Right lobe of liver (tissue), 6 donors: ENCODE measurements around the gene BANP. TPM values are rescaled to one million over a fixed set of nuclear protein-coding genes. Genes with fewer than 3 reads are reported as not detected.
"Not testable (repeated sequence)": the region's sequence is repeated elsewhere in the genome, so short reads cannot be mapped to it uniquely, and the experiment has no call there.

ENCODE experiments used
- ATAC-seq, 4 donors: fragments of 200-7000 bp; cut with Tn5 transposase; one replicate each; pipeline ENCODE4 v1.9.1; 2020; ENCODE audit warnings: mild to moderate bottlenecking in 4 of 4, moderate library complexity in 4 of 4
- DNase-seq, 3 donors: peaks; one replicate each; pipeline ENCODE4 v3.0.0-alpha.2; 2020
- H3K27ac ChIP-seq, 3 donors: fragments of 200-600 bp; one replicate each; pipeline ENCODE4 v1.8.0; 2022
- H3K27me3 ChIP-seq, 2 donors: fragments of 200-600 bp; one replicate each; pipeline ENCODE4 v1.8.0; 2022
- H3K36me3 ChIP-seq, 4 donors: fragments of 200-600 bp; sonication (generic) in 1 of 4; one replicate each; pipeline versions ENCODE4 v1.5.1 to v1.8.0; 2017 to 2022; ENCODE audit warnings: control low read depth in 1 of 4
- H3K4me1 ChIP-seq, 4 donors: fragments of 200-600 bp; sonication (generic) in 1 of 4; one replicate each; pipeline versions ENCODE4 v1.5.1 to v1.8.0; 2017 to 2022; ENCODE audit warnings: control low read depth in 1 of 4
- H3K4me3 ChIP-seq, 3 donors: fragments of 200-600 bp; one replicate each; pipeline ENCODE4 v1.8.0; 2022
- H3K9me3 ChIP-seq, 4 donors: fragments of 200-600 bp; sonication (generic) in 1 of 4; one replicate each; pipeline versions ENCODE4 v1.5.1 to v1.8.0; 2017 to 2022; ENCODE audit warnings: control low read depth in 1 of 4
- CTCF ChIP-seq, 4 donors: fragments of 200-600 bp in 3 of 4; fragments of 450-650 bp in 1 of 4; IDR thresholded peaks; one replicate each; pipeline versions ENCODE4 v1.5.1 to v1.8.0; 2016 to 2022; ENCODE audit warnings: antibody characterized with exemption in 4 of 4, mild to moderate bottlenecking in 2 of 4
- POLR2A ChIP-seq: fragments of 450-650 bp; IDR thresholded peaks from one replicate; pipeline ENCODE4 v1.6.1; 2017; ENCODE audit warnings: antibody characterized with exemption, mild to moderate bottlenecking
- WGBS: methylation state at CpG from one replicate; pipeline ENCODE4 v1.1.6; 2018; ENCODE audit warnings: low coverage, low lambda C conversion rate; ENCODE audit not compliant: insufficient coverage; ENCODE audit errors: missing lambda C conversion rate; 5-methylcytosine and 5-hydroxymethylcytosine counted together
- intact Hi-C, 2 donors: fragments of 100-400 bp; cut with DNase I; formaldehyde crosslinking; loops; one replicate each; pipeline versions ENCODE4 v1.11.2 to v1.14.1; 2022
- total RNA-seq, 6 experiments: library from RNA; depleted of rRNA in 2 of 6; stranded (reverse); fragments of >200 nt in 2 of 6; fragmentation: NEBNext Ultra II Directional in 3 of 6; extraction: Animal tissue kit (Norgen Biotek cat#: 25700) in 3 of 6; gene quantifications; one replicate each; pipeline versions ENCODE4 v1.1.0 to v1.2.4, GENCODE V29; 2016 to 2023
- donor health status: DM: no; HTN: yes; CAD: no.
- donor health status: DM: no; HTN: no; CAD: no.
- donor health status: DM: no; HTN: no; CAD: no.
- donor health status: DM: no; HTN: yes; CAD: no.
- donor health status: DM: no; HTN: yes; CAD: no.

Gene BANP
- total RNA-seq, 6 experiments from 2014 or later, result 11.2 to 20.7 (median 18.8) TPM

GRCh38 chr16:88039591-88039990, 88.4 kb downstream of the BANP start:
- Histone ChIP-seq H3K4me1 (no peaks in the 10 kb centered on the region), H3K9me3 (no peaks in the 10 kb centered on the region), H3K4me3 (no peak overlapping the region), H3K27ac (no peak overlapping the region), H3K27me3 (no peaks in the 10 kb centered on the region), H3K36me3 (peaks cover 0 to 25% (median 6%) of the 10 kb centered on the region in 4 donors)
- intact Hi-C loops, result no loop called here
- DNase-seq (no peak), ATAC-seq (no peak)
- TF ChIP-seq POLR2A (no peak), CTCF (IDR thresholded peaks at IDR 0.05) (no peak)
- 92% methylated on average over 9 of the region's 11 CpGs for WGBS

GRCh38 chr16:88040196-88040876, 89.1 kb downstream of the BANP start:
- H3K27ac ChIP-seq, H3K9me3 ChIP-seq, H3K4me3 ChIP-seq, H3K4me1 ChIP-seq, H3K27me3 ChIP-seq, intact Hi-C loops, DNase-seq, ATAC-seq: not testable (repeated sequence)
- 72% methylated on average over 7 of the region's 28 CpGs for WGBS
- H3K36me3 ChIP-seq, result peaks cover 0 to 20% (median 5%) of the 10 kb centered on the region in 4 donors

DNA sequence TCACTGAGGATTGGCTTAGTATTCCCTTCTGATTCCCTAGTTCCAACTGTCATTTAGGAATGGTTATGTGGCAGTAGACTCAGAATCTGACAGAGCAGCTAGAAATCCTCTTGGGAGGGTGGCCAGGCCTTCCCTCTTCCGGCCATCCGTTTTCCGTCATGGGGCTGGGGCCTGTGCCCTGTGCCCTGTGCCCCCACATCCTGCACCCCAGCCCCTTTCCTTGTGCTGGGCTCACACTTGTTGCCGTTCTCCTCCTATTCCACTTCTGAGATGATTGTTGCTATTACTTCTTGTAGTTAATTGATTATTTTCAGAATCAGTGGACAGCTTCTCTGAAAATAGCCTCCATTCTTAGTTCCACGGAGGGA, 89.6 kb downstream of the BANP start:
- H3K4me3 ChIP-seq, H3K4me1 ChIP-seq, intact Hi-C loops, H3K27ac ChIP-seq, ATAC-seq, H3K9me3 ChIP-seq, DNase-seq, H3K27me3 ChIP-seq: not testable (repeated sequence)
- WGBS, result 83% methylated on average over 5 of the region's 5 CpGs
- H3K36me3 ChIP-seq, result peaks cover 0 to 15% (median 2%) of the 10 kb centered on the region in 4 donors

DNA sequence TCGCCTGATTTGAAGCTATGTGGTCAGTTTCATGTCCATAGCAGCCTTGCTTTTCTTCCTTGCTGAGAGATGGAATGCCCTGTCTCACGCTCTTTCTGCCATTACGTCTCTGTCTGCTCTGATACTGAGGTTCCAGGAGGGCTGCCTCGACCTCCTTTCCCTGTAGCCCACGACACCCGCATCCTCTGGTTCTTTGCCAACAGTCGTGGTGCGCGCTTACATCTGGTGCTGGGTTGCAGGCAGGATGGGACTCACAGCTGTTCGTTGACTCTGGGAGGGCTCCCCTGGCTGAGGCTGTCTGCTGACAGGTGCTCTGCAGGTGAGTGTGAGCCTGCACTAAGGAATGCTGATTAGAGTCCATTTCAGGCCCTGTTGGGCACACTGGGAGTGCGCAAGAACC, 90.3 kb downstream of the BANP start:
- DNase-seq, intact Hi-C loops, H3K27me3 ChIP-seq, H3K27ac ChIP-seq, ATAC-seq, H3K9me3 ChIP-seq, H3K4me1 ChIP-seq, H3K4me3 ChIP-seq: not testable (repeated sequence)
- WGBS, result 100% methylated on average over 1 of the region's 11 CpGs
- peaks cover 0 to 11% (median 2%) of the 10 kb centered on the region in 4 donors for H3K36me3 ChIP-seq

DNA sequence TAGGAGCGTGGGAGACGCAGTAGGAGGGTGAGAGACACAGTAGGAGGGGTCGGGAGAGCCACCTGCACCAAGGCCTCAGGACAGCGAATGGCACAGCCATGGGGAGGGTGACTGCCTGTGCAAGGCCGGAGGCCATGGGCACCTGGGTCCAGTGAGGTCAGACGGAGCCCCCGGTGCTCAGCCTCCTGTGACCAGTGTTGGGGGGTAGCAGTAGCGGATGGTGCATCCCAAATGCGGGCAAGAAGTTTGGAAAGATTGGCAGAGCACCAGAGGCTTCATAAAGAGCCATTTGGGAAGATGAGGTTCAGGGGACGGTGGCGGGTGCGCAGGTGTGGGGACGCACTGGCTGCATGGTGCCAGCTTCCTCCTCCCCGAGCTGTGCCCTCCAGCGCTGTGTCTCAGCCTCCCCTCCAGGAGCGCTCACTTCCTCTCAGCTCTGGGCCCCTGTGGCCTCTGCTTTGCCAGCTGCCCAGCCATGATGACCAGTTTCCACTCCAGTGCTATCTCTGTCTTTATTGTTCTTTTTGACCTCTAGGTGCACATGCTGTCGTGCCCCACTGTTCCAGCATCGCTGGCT, 90.8 kb downstream of the BANP start:
- H3K9me3 ChIP-seq, H3K27ac ChIP-seq, H3K27me3 ChIP-seq, intact Hi-C loops, H3K4me3 ChIP-seq, H3K4me1 ChIP-seq: not testable (repeated sequence)
- ATAC-seq, result peak in 2 of 4 donors; percentile 28 to 35
- peaks cover 0 to 10% (median 2%) of the 10 kb centered on the region in 4 donors for H3K36me3 ChIP-seq
- 90% methylated on average over 7 of the region's 18 CpGs for WGBS
- DNase-seq, result peak in 1 of 3 donors; percentile 44

DNA sequence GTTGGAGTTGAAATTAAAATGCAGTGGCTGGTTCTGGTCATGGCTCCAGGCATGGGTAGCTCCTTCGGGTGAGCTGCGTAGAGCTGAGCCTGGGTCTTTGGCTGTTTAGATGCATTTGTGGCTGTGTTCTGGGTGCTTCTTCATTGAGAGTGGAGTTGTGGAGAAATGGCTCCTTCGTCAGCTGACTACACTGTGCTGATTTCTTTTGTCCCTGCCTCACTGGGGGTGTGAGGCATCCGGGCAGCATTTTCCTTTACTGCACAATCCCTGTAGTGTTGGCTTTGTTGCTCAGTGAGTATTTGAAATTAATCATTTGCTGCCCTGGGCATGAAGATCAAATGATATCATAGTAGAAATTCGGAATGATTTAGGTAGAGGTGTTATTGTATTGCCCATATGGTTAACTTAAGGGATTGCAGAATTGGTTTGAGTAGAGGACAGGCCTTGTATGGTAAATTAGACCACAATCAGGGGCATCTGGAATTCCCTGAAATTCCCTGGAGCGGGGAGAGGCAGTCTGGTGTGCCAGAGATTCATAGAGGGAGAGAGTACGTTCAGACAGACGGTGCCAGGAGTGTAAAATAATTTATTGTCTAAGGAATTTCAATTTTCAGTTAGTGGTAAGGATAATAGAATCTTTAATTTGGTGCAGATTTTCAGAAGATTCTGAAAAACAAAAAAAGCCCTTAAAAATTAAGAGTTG, 92.1 kb downstream of the BANP start:
- ATAC-seq, DNase-seq, intact Hi-C loops, H3K27me3 ChIP-seq, H3K27ac ChIP-seq, H3K4me1 ChIP-seq, H3K4me3 ChIP-seq, H3K9me3 ChIP-seq: not testable (repeated sequence)
- WGBS, result 80% methylated on average over 4 of the region's 8 CpGs
- H3K36me3 ChIP-seq, result peaks cover 0 to 13% (median 2%) of the 10 kb centered on the region in 4 donors

DNA sequence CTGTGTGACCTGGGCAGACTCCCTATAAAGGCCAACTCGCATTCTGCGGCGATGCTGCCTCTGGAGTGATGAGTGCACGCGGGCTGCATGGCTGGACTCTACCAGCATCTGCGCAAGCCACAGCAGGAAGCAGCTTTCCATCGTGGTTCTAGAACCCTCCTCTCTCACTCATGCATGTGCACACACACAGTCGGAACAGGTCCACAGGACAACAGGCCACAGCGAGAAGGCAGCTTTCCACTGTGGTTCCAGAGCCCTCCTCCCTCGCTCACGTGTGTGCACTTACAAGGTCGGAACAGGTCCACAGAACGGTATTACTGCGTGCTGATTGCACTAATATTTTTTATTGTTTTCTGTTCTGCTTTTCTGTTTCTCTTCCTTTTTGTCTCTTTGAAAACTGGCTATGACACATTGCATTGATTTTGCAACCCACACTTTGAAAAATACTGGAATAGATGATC, 92.9 kb downstream of the BANP start:
- DNase-seq, result peak in 1 of 3 donors; percentile 38
- peak in 3 of 4 donors; percentile 24 to 43 (median 39) for ATAC-seq
- H3K4me3 ChIP-seq, intact Hi-C loops, H3K9me3 ChIP-seq, H3K4me1 ChIP-seq, H3K27ac ChIP-seq, H3K27me3 ChIP-seq: not testable (repeated sequence)
- WGBS, result 77% methylated on average over 5 of the region's 14 CpGs
- peaks cover 0 to 13% (median 0%) of the 10 kb centered on the region in 4 donors for H3K36me3 ChIP-seq

DNA sequence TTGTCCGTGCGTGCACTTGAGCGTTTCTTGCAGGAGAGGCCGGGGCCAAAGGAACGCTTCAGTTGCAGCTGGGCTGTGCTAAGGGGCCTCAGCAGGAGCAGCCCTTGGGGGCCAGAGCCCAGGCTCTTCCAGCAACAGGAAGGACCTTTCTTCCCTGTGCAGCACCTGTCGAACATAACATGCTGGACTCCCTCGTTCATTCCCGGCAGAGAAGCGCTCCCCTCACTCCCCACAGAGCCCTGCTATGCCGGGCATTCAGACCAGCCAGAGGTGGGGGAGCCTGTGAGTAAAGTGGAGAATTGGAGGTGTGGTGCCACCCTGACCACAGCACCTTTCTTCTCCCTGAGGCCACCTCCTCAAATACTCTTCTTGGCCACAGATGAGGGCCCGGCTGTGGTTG, 94.1 kb downstream of the BANP start:
- peaks cover 0 to 16% (median 0%) of the 10 kb centered on the region in 4 donors for H3K36me3 ChIP-seq
- H3K9me3 ChIP-seq, intact Hi-C loops, H3K27me3 ChIP-seq, H3K27ac ChIP-seq, H3K4me3 ChIP-seq, H3K4me1 ChIP-seq, DNase-seq, ATAC-seq: not testable (repeated sequence)
- 98% methylated on average over 5 of the region's 11 CpGs for WGBS
